HepG2 (cell line): ENCODE measurements around the gene ZFP62. TPM values are rescaled to one million over a fixed set of nuclear protein-coding genes. Genes with fewer than 3 reads are reported as not detected.

Experiments
- GZF1 ChIP-seq: sonication (generic); formaldehyde crosslinking; IDR thresholded peaks from 2 replicates; pipeline ENCODE4 v1.5.1; 2020; ENCODE audit warnings: mild to moderate bottlenecking, missing genetic modification reagents
- HES4 ChIP-seq: sonication (generic); formaldehyde crosslinking; IDR thresholded peaks from 2 replicates; pipeline ENCODE4 v1.9.0; 2021; ENCODE audit warnings: mild to moderate bottlenecking, missing genetic modification reagents, borderline replicate concordance
- KAT8 ChIP-seq: IDR thresholded peaks from 2 replicates; pipeline ENCODE4 v1.6.1; 2016; ENCODE audit warnings: missing genetic modification reagents, missing compliant biosample characterization
- NR2C2 ChIP-seq: sonication (generic); formaldehyde crosslinking; IDR thresholded peaks from 2 replicates; pipeline ENCODE4 v1.4.0; 2020; ENCODE audit warnings: missing genetic modification reagents, mild to moderate bottlenecking, moderate library complexity, borderline replicate concordance
- TEAD2 ChIP-seq: sonication (generic); formaldehyde crosslinking; IDR thresholded peaks from 2 replicates; pipeline ENCODE4 v1.9.0; 2021; ENCODE audit warnings: missing genetic modification reagents
- ZNF136 ChIP-seq: sonication (generic); formaldehyde crosslinking; IDR thresholded peaks from 2 replicates; pipeline ENCODE4 v1.8.1; 2022; ENCODE audit warnings: low read depth, mild to moderate bottlenecking, moderate library complexity, missing genetic modification reagents
- ZNF17 ChIP-seq: sonication (generic); formaldehyde crosslinking; IDR thresholded peaks from 2 replicates; pipeline ENCODE4 v1.5.0; 2020; ENCODE audit warnings: mild to moderate bottlenecking, missing genetic modification reagents
- ZNF564 ChIP-seq: sonication (generic); formaldehyde crosslinking; IDR thresholded peaks from 2 replicates; pipeline ENCODE4 v1.8.1; 2023; ENCODE audit warnings: mild to moderate bottlenecking, missing genetic modification reagents
- polyA plus RNA-seq, 8 experiments: library from polyadenylated mRNA; depleted of rRNA in 3 of 8; stranded (reverse) in 7 of 8; unstranded in 1 of 8; fragments of >200 nt; fragmentation: Illumina TruSeq in 4 of 8; extraction: Trizol in 4 of 8; gene quantifications; 2 replicates each; pipeline versions ENCODE4 v1.2.1 to v1.2.3, GENCODE V29; 2011 to 2016; ENCODE audit warnings: low read depth in 4 of 8, missing spikeins in 1 of 8, mixed read lengths in 1 of 8; ENCODE audit not compliant: insufficient read depth in 1 of 8
- total RNA-seq, 5 experiments: library from RNA; depleted of rRNA; stranded (reverse); fragments of >200 nt; fragmentation: Illumina TruSeq; extraction: Trizol; gene quantifications; 2 replicates each; pipeline ENCODE4 v1.2.3, GENCODE V29; 2016; ENCODE audit warnings: low read depth in 1 of 5
- TF ChIP-seq, protein P1 (sequence below): sonication (generic); formaldehyde crosslinking; IDR thresholded peaks from 2 replicates; pipeline ENCODE4 v1.5.1; 2020; ENCODE audit warnings: missing genetic modification reagents, mild to moderate bottlenecking, borderline replicate concordance
- TF ChIP-seq, protein P2 (sequence below): IDR thresholded peaks from 2 replicates; pipeline ENCODE4 v1.6.1; 2016; ENCODE audit warnings: mild to moderate bottlenecking
- TF ChIP-seq, protein P3 (sequence below), 2 experiments: sonication (generic) in 1 of 2; formaldehyde crosslinking in 1 of 2; IDR thresholded peaks; 2 replicates each; pipeline versions ENCODE4 v1.4.0 to v1.6.1; 2016 to 2020; ENCODE audit warnings: borderline replicate concordance in 1 of 2, low read depth in 1 of 2, mild to moderate bottlenecking in 1 of 2, missing genetic modification reagents in 1 of 2

The ZFP62 gene
- total and polyA plus RNA-seq, 2 of the 13 experiments (the other 11 are each of a cell fraction or from before 2014, with no cell fraction given): 8.2 to 19.4 TPM

DNA sequence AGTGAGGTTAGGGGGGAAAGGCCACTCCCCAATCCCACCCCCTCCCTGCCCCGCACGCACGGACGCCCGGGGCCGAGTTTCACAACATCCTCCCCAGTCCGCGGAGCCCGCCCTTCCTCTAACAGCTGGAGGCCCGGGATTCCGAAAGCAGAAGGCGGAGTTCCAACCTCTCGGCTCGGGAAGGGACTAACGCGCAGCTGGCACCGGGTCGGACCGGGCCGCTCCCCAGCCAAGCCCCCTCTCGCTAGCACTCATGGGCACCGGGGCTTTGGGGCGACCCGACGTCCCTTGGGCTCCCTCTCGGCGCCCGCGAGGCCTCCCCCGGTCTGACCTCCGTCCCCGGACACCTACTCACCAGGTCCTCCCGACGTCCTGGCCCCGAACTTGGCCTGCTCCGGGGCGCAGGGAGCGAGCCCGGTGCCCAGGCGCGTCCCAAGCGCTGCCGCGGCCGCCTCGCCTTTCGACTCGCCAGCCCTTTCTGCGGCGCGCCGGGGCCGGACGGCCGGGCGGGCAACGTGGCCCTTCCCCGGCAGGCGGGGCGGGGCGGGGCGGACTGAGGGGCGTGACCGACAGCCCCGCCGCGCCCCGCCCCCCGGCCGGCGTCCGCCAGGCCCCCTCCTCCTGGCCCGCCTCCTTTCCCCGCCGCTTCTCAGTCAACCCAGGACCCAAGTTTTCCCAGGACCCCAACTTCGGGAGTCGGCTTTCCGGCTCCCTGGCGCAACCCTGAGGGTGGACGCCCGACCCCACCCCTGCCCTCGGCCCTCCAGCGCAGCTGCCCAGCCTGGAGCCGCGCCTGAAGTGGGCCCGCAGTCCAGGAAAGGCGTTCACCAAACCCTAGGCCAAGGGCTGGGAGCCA, 58.5 kb downstream of the ZFP62 start, which contains the start of gene MGAT1 (continued):
- TF ChIP-seq ZNF564 (CRISPR knock-in tag) (0 out of 2 replicates have a peak, but pooled peaks have one; percentile 71), ZNF17 (no peak), TEAD2 (no peak), GZF1 (no peak), KAT8 (CRISPR knock-in tag) (no peak), ZNF136 (CRISPR knock-in tag) (no peak; the same call in 1 of the 2 replicates), NR2C2 (CRISPR knock-in tag) (peak; percentile 66; the same call in 1 of the 2 replicates), HES4 (CRISPR knock-in tag) (peak; percentile 63)
- TF ChIP-seq, protein P1, sequence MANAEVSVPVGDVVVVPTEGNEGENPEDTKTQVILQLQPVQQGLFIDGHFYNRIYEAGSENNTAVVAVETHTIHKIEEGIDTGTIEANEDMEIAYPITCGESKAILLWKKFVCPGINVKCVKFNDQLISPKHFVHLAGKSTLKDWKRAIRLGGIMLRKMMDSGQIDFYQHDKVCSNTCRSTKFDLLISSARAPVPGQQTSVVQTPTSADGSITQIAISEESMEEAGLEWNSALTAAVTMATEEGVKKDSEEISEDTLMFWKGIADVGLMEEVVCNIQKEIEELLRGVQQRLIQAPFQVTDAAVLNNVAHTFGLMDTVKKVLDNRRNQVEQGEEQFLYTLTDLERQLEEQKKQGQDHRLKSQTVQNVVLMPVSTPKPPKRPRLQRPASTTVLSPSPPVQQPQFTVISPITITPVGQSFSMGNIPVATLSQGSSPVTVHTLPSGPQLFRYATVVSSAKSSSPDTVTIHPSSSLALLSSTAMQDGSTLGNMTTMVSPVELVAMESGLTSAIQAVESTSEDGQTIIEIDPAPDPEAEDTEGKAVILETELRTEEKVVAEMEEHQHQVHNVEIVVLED (CRISPR knock-in tag): peak; percentile 59
- TF ChIP-seq, protein P2, sequence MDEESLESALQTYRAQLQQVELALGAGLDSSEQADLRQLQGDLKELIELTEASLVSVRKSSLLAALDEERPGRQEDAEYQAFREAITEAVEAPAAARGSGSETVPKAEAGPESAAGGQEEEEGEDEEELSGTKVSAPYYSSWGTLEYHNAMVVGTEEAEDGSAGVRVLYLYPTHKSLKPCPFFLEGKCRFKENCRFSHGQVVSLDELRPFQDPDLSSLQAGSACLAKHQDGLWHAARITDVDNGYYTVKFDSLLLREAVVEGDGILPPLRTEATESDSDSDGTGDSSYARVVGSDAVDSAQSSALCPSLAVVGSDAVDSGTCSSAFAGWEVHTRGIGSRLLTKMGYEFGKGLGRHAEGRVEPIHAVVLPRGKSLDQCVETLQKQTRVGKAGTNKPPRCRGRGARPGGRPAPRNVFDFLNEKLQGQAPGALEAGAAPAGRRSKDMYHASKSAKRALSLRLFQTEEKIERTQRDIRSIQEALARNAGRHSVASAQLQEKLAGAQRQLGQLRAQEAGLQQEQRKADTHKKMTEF (CRISPR knock-in tag): peak; percentile 46; the same call in 1 of the 2 replicates
- TF ChIP-seq, protein P3, sequence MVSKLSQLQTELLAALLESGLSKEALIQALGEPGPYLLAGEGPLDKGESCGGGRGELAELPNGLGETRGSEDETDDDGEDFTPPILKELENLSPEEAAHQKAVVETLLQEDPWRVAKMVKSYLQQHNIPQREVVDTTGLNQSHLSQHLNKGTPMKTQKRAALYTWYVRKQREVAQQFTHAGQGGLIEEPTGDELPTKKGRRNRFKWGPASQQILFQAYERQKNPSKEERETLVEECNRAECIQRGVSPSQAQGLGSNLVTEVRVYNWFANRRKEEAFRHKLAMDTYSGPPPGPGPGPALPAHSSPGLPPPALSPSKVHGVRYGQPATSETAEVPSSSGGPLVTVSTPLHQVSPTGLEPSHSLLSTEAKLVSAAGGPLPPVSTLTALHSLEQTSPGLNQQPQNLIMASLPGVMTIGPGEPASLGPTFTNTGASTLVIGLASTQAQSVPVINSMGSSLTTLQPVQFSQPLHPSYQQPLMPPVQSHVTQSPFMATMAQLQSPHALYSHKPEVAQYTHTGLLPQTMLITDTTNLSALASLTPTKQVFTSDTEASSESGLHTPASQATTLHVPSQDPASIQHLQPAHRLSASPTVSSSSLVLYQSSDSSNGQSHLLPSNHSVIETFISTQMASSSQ (IDR thresholded peaks at IDR 0.05; ENCODE audit: low read depth): no peak
- TF ChIP-seq, protein P3 (CRISPR knock-in tag; IDR thresholded peaks at IDR 0.05; ENCODE audit: borderline replicate concordance): no peak
